GM08714 (cell line): Measurements from ENCODE around the gene CRTC1.

ENCODE experiments used
- H3K4me3 ChIP-seq: fragments of 200-500 bp; sonication (Bioruptor generic); 2 replicates; pipeline ENCODE4 v1.5.1; 2014; ENCODE audit warnings: mild to moderate bottlenecking, low read length, inconsistent platforms
- ZNF274 ChIP-seq: IDR thresholded peaks from 2 replicates; pipeline ENCODE4 v1.6.1; 2012; ENCODE audit warnings: mild to moderate bottlenecking, low read depth, low read length

The CRTC1 gene

GRCh38 chr19:18817574-18817973 is 134.1 kb downstream of the CRTC1 start:
- TF ChIP-seq ZNF274, result no peak
- H3K4me3 ChIP-seq, result no peak overlapping the region

- no peak for TF ChIP-seq ZNF274
- no peak overlapping the region for H3K4me3 ChIP-seq
Measured at GRCh38 chr19:18828786-18829185, 145.3 kb downstream of the CRTC1 start.

- H3K4me3 ChIP-seq, result no peak overlapping the region
- TF ChIP-seq ZNF274, result no peak
Measured at GRCh38 chr19:18830488-18830887, 147.0 kb downstream of the CRTC1 start.

DNA sequence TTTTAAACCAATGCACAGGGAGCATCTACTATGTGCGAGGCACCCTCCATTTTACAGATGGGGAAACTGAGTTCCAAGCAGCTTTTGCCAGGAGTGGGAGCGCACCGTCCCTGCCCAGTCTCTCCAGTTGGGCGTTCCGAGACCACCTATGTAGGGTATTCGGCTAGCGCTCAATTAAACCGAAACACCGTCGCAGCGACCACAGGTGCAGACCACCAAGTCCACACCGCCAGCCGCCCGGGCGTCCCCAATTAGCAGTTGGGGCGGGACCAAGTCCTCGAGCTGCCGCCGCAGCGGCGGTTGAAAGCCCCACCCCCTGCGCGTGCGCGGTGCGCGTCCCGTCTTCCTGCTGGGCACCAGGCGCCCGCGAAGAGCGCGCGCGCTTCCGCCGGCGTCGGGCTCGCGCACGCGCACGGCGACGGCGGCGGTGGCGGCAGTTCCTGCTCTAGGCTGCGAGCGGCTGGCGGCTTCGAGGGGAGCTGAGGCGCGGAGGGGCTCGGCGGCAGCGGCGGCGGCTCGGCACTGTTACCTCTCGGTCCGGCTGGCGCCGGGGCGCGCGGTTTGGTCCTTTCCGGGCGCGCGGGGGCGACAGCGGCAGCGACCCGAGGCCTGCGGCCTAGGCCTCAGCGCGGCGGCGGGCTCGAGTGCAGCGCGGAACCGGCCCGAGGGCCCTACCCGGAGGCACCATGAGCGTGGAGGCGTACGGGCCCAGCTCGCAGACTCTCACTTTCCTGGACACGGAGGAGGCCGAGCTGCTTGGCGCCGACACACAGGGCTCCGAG is 148.2 kb downstream of the CRTC1 start, which contains the start of gene UPF1:
Gene UPF1 (plus strand): TSS at position 436 of the 782 bp plus-strand sequence. CDS start 251 bp downstream, at position 687.
- TF ChIP-seq ZNF274, result no peak
- peak within 1 kb of the TSS; percentile 66 for H3K4me3 ChIP-seq
